Right atrium auricular region (tissue), 2 donors: ENCODE data around the gene EFNA3. TPM values are rescaled to one million over a fixed set of nuclear protein-coding genes. Genes with fewer than 3 reads are reported as not detected.

Source experiments
- DNase-seq: peaks from one replicate; pipeline ENCODE4 v3.0.0-alpha.2; 2019; ENCODE audit warnings: low spot score
- H3K27ac ChIP-seq, 2 donors: fragments of 200-600 bp; sonication (generic); 1 replicate in 1 of 2; 2 replicates in 1 of 2; pipeline ENCODE4 v1.5.1; 2016 to 2019
- H3K27me3 ChIP-seq, 2 donors: fragments of 200-600 bp; sonication (generic); one replicate each; pipeline versions ENCODE4 v1.5.1 to v1.6.0; 2017 to 2019
- H3K36me3 ChIP-seq: fragments of 200-600 bp; sonication (generic); one replicate; pipeline ENCODE4 v1.5.1; 2016
- H3K4me1 ChIP-seq, 2 donors: fragments of 200-600 bp; sonication (generic); one replicate each; pipeline versions ENCODE4 v1.5.1 to v1.6.0; 2017 to 2019
- H3K4me3 ChIP-seq, 2 donors: fragments of 200-600 bp; sonication (generic); 1 replicate in 1 of 2; 2 replicates in 1 of 2; pipeline ENCODE4 v1.5.1; 2017 to 2019; ENCODE audit warnings: mild to moderate bottlenecking in 1 of 2, moderate library complexity in 1 of 2
- H3K9me3 ChIP-seq, 2 donors: fragments of 200-600 bp; sonication (generic); one replicate each; pipeline ENCODE4 v1.5.1; 2019
- total RNA-seq, 2 donors: library from RNA; depleted of rRNA; stranded (reverse); fragments of >200 nt; gene quantifications; one replicate each; pipeline ENCODE4 v1.1.0, GENCODE V29; 2016
- TF ChIP-seq, protein P1 (sequence below), 2 donors: fragments of 200-600 bp; sonication (generic); IDR thresholded peaks; one replicate each; pipeline ENCODE4 v1.5.1; 2019; ENCODE audit warnings: antibody characterized with exemption in 2 of 2

The EFNA3 gene
- total RNA-seq, 2 donors from 2014 or later: 3.2 TPM; not detected in 1

DNA sequence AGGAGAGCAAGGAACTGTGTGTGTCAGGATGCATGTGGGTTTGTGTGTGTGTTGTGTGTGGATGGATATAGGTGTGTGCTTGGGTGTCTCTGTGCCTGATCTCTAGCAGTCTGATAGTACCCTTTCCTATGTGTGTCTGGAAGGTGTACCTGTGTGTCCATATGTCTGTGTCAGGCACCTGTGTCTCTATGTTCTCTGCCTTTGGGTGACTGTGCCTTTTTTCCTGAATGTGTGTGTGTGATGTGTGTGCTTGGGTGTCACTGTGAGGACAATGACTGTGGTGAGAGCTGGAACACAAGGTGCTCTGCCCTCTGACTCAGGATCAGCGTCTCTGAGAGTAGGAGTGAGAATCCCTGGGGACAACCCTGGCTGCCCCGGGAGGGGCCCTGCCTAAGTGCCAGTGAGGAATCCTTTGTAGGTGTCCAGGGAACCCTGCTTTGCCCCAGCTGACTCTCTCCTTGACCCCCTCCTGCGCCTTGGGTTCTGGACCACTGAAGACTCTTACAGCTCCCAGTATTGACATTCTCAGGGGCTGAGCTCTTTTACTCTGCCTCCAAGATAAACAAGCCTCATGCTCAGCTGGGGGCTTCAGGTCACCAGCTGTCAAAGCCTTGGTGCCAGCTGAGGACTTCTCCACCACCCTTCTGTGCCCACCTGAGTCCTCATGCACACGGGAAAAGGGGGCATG lies 735 bp upstream of the EFNA3 start:
- DNase-seq: no peak
- TF ChIP-seq, protein P1, sequence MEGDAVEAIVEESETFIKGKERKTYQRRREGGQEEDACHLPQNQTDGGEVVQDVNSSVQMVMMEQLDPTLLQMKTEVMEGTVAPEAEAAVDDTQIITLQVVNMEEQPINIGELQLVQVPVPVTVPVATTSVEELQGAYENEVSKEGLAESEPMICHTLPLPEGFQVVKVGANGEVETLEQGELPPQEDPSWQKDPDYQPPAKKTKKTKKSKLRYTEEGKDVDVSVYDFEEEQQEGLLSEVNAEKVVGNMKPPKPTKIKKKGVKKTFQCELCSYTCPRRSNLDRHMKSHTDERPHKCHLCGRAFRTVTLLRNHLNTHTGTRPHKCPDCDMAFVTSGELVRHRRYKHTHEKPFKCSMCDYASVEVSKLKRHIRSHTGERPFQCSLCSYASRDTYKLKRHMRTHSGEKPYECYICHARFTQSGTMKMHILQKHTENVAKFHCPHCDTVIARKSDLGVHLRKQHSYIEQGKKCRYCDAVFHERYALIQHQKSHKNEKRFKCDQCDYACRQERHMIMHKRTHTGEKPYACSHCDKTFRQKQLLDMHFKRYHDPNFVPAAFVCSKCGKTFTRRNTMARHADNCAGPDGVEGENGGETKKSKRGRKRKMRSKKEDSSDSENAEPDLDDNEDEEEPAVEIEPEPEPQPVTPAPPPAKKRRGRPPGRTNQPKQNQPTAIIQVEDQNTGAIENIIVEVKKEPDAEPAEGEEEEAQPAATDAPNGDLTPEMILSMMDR (IDR thresholded peaks at IDR 0.05): no peak
- H3K4me3 ChIP-seq: peak overlapping the region in 1 of 2 donors; percentile 53

DNA sequence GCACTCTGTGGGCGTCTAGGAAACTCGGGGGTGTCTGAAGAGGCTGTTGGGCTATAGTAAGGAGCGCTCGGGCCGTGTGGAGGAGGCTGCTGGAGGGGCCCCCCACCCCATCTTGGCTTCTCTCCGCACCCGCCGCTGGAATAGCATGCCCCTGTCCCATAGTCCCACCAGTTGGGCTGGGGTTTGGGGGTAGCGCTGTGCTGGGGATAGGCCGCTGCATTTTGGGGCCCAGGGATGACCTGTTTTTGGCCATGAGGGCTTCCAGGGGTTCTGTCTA lies 511 bp downstream of the EFNA3 start:
- H3K4me1 ChIP-seq: peaks cover 0 to 47% of the 10 kb centered on the region in 2 donors
- no peak overlapping the region for H3K27ac ChIP-seq
- DNase-seq: no peak
- TF ChIP-seq, protein P1 (IDR thresholded peaks at IDR 0.05): no peak
- H3K9me3 ChIP-seq: no peaks in the 10 kb centered on the region
- H3K4me3 ChIP-seq: peak overlapping the region; percentile 39 to 53
- H3K36me3 ChIP-seq: no peaks in the 10 kb centered on the region
- H3K27me3 ChIP-seq: peaks cover 31 to 48% of the 10 kb centered on the region in 2 donors

More for the DNA sequence above, 735 bp upstream of the EFNA3 start:
- Histone ChIP-seq H3K27ac (no peak overlapping the region), H3K9me3 (no peaks in the 10 kb centered on the region), H3K4me1 (peaks cover 0 to 43% of the 10 kb centered on the region in 2 donors), H3K36me3 (no peaks in the 10 kb centered on the region), H3K27me3 (peaks cover 29 to 37% of the 10 kb centered on the region in 2 donors)

DNA sequence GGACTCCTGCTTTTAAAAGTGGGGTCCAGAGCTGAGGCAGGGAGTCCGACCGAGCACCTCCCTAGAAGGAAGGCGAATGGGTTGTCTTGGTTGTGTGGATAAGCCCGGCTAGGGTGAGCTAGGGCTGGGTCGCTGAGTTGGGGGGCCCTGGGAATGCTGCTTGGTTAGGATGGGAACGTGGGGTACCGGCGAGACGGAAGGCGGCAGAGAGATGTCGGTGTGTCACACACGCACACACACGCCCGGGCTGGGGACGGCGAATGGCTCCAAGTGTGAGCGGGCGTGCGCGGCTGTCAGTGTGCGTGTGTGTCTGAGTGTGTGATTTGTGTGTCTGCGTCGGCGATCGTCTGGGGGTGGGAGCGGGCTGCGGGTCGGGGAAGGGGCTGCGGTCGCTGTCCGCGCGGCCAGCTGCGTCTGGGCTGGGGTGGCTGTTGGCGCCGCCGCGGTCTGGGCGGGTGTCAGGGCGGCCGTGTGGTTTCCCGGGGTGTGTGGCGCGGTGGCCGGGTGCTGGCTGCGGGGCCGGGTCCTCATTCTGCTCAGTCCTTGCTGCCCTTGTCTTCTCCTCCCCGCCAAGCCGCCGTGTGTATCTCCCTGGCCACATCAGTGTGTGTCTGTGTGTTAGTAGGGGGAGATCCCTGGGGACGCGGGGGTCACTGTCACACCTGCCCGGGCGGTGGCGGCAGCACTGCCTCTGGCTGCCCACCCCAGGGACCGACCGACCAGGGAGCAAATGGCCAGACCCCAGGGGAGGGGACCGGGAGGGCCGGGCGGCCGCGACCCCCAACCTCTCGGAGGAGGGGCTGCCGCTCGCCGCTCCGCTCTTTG lies 1.1 kb downstream of the EFNA3 start:
- no peaks in the 10 kb centered on the region for H3K36me3 ChIP-seq
- no peaks in the 10 kb centered on the region for H3K9me3 ChIP-seq
- no peak overlapping the region for H3K27ac ChIP-seq
- H3K4me1 ChIP-seq: peaks cover 0 to 52% of the 10 kb centered on the region in 2 donors
- no peak for DNase-seq
- TF ChIP-seq, protein P1 (IDR thresholded peaks at IDR 0.05): no peak
- H3K27me3 ChIP-seq: peaks cover 31 to 48% of the 10 kb centered on the region in 2 donors
- H3K4me3 ChIP-seq: peak overlapping the region in 1 of 2 donors; percentile 53

DNA sequence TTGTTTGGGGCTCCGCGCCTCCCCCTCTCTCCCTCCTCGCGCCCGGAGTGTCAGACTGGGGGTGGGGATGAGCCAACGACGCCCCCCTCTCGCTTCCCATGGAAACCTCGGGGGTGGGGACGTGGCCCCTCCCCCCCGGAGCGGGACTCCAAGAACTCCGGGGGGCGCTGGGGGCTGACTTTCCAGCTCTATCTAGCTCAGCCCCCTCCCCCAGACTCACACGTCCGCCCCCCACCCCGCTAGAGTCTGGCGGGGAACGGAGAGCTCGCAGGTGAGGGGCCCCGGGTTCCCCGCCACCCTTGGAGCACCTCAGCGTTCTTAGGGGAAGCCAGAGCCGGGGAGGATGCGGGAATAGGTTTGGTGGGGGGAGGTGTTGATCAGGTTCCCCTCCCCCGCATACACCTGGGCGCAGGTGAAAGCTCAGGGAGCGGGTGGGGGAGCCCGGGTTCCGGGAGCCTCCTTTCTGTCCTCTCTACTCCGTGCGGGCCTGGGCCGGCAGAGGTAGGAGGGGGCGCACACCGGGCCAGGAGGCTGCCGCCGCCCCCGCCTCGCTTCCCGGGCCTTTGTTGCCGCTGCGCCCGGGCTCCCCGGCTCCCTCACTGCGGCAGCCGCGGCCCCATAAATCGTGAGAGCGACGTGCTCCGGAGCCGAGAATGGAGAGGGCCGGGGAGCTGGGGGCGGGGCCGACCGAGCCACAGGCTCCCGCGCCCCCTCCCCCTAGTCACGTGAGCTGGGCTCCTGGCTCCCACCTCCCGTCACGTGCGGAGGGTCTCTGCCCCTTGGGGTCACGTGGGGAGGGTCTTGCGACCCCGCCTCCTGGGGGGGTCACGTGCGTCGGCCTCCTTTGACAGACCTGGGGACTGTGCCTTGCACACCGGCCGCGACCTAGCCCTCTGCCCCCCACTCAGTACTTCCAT lies 1.9 kb downstream of the EFNA3 start:
- H3K27me3 ChIP-seq: peaks cover 31 to 48% of the 10 kb centered on the region in 2 donors
- H3K27ac ChIP-seq: no peak overlapping the region
- H3K4me3 ChIP-seq: peak overlapping the region; percentile 5 to 53
- peaks cover 0 to 54% of the 10 kb centered on the region in 2 donors for H3K4me1 ChIP-seq
- TF ChIP-seq, protein P1 (IDR thresholded peaks at IDR 0.05): no peak
- H3K36me3 ChIP-seq: no peaks in the 10 kb centered on the region
- H3K9me3 ChIP-seq: no peaks in the 10 kb centered on the region
- DNase-seq: no peak

DNA sequence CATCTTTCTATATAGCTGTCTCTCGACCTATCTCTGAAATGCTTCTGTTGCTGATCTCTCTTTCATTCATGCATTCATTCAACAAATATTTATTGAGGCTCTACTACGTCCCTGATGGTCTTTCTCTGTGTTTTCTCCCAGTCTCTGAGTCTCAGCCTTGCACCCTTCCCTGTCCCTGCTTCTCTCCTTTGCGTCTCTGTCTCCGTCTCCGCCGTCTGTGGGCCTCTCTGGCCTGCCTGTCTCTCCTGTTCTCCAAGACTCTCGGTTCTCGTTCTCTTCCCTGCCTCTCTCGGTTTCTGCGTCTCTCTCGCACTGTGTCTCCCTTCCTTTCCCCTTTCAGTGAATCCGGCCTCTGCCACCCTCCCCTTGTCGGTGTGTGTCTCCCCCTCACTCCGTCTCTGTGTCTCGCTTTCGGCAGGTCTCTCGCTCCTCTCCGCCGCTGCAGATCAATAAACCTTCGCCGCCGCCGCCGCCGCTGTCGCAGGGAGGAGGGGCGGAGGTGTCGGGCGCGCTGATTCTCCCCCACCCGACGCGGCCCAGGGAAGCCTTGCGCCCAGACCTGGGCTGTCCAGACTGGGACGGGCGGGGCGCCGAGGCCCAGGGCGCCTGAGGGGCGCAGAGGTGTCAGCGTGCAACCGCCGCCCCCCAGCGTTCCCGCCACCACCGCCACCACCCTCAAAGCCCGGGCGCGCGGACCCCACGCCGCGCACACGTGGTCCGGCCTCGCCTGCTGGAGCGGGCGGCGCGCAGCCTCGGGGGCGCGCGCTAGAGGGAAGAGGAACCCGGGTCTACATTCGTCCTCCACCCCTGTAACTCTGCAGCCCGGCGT lies 3.0 kb downstream of the EFNA3 start:
- H3K4me3 ChIP-seq: peak overlapping the region in 1 of 2 donors; percentile 24
- H3K9me3 ChIP-seq: no peaks in the 10 kb centered on the region
- peaks cover 31 to 48% of the 10 kb centered on the region in 2 donors for H3K27me3 ChIP-seq
- H3K27ac ChIP-seq: no peak overlapping the region
- no peaks in the 10 kb centered on the region for H3K36me3 ChIP-seq
- DNase-seq: no peak
- TF ChIP-seq, protein P1 (IDR thresholded peaks at IDR 0.05): no peak
- H3K4me1 ChIP-seq: peaks cover 0 to 66% of the 10 kb centered on the region in 2 donors
